ENCODE measurements around the gene CTNNA3.
A peak's percentile ranks its signal among the peaks of the same experiment; 100 is the strongest.

CTNNA3 gene

GRCh38 chr10:67492317-67493019 lies 203.5 kb downstream of the CTNNA3 start:
- peak; percentile 87 for DNase-seq

- no peak for DNase-seq
Observed at GRCh38 chr10:67487906-67488619, 207.9 kb downstream of the CTNNA3 start.

- DNase-seq, result peak; percentile 32
Observed at GRCh38 chr10:67487199-67487598, 208.8 kb downstream of the CTNNA3 start.

- DNase-seq, result no peak
Observed at GRCh38 chr10:67477868-67478267, 218.1 kb downstream of the CTNNA3 start.

- peak; percentile 9 for DNase-seq
Observed at GRCh38 chr10:67476201-67476600, 219.8 kb downstream of the CTNNA3 start.

- DNase-seq, result no peak
Observed at GRCh38 chr10:67473850-67474633, 222.0 kb downstream of the CTNNA3 start.

GRCh38 chr10:67471022-67471421 lies 225.0 kb downstream of the CTNNA3 start:
- DNase-seq, result no peak

- no peak for DNase-seq
Observed at GRCh38 chr10:67464278-67464677, 231.7 kb downstream of the CTNNA3 start.

- no peak for DNase-seq
Observed at GRCh38 chr10:67452892-67453291, 243.1 kb downstream of the CTNNA3 start.

GRCh38 chr10:67438605-67439304 lies 257.2 kb downstream of the CTNNA3 start:
- DNase-seq, result peak; percentile 8

- no peak for DNase-seq
Observed at GRCh38 chr10:67433276-67433675, 262.7 kb downstream of the CTNNA3 start.

- no peak for DNase-seq
Observed at GRCh38 chr10:67402620-67403019, 293.4 kb downstream of the CTNNA3 start.

- DNase-seq, result no peak
Observed at GRCh38 chr10:67401711-67402110, 294.3 kb downstream of the CTNNA3 start.

GRCh38 chr10:67386841-67387533 lies 309.0 kb downstream of the CTNNA3 start:
- peak; percentile 8 for DNase-seq

- DNase-seq, result no peak
Observed at GRCh38 chr10:67386260-67386659, 309.7 kb downstream of the CTNNA3 start.

- no peak for DNase-seq
Observed at GRCh38 chr10:67385566-67385965, 310.4 kb downstream of the CTNNA3 start.

- no peak for DNase-seq
Observed at GRCh38 chr10:67385089-67385488, 310.9 kb downstream of the CTNNA3 start.

GRCh38 chr10:67331121-67331910 lies 364.7 kb downstream of the CTNNA3 start:
- no peak for DNase-seq

- no peak for DNase-seq
Observed at GRCh38 chr10:67327626-67328535, 368.1 kb downstream of the CTNNA3 start.

GRCh38 chr10:67319976-67320375 lies 376.0 kb downstream of the CTNNA3 start:
- DNase-seq, result no peak
